Measurements from ENCODE around the gene ANKLE2. TPM values are rescaled to one million over a fixed set of nuclear protein-coding genes. Genes with fewer than 3 reads are reported as not detected.
"Not testable (repeated sequence)": the region's sequence is repeated elsewhere in the genome, so short reads cannot be mapped to it uniquely, and the experiment has no call there.

The ANKLE2 gene
- total RNA-seq: 10 to 100 TPM; 33.7 to 41.8 TPM

DNA sequence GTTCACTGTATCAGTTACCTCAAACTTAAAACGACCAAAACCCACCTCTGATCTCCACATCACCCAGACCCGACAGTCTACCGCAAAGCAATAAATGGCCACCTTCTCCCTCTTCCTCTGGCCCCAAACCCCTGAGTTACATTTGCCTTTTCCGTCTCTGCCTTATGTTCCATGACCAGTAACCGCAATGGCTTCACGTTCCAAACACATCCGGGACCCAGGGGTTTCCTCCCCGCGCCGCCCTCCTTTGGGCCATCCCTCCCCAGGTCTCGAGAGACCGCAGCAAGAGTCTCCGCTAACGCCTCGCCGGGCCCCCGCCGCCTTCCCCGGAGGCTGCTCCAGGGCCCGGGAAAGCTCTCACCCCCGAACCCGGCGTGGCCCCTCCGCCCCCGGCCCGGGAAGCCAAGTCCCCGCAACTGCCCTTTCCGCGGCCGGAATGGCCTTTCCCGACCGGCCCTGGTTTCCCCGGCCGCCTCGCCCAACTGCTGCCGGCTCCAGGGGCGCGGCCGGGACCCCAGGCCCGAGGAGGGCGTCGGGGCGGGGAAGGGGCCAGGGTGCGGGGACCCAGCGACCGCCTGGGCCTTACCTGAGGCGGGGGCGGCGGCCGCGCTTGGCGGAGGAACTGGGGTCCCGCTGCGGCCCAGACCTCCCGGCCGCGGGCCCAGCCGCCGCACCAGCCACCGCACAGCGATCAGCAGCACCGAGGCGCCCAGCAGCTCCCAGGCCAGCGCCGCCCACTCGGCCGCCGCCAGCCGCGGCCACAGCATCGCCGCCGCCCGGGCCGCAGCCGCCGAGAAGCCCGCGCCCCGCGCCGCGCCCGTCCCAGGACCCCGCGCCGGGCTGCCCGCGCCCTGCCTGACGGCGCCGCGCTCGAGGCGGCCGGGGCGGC is at the start of gene ANKLE2:
TSS of gene ANKLE2 (minus strand) at position 801 of the 889 bp plus-strand sequence. CDS start at position 767, 34 bp downstream.
- TF ChIP-seq, protein P1, sequence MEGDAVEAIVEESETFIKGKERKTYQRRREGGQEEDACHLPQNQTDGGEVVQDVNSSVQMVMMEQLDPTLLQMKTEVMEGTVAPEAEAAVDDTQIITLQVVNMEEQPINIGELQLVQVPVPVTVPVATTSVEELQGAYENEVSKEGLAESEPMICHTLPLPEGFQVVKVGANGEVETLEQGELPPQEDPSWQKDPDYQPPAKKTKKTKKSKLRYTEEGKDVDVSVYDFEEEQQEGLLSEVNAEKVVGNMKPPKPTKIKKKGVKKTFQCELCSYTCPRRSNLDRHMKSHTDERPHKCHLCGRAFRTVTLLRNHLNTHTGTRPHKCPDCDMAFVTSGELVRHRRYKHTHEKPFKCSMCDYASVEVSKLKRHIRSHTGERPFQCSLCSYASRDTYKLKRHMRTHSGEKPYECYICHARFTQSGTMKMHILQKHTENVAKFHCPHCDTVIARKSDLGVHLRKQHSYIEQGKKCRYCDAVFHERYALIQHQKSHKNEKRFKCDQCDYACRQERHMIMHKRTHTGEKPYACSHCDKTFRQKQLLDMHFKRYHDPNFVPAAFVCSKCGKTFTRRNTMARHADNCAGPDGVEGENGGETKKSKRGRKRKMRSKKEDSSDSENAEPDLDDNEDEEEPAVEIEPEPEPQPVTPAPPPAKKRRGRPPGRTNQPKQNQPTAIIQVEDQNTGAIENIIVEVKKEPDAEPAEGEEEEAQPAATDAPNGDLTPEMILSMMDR (IDR thresholded peaks at IDR 0.05): no peak
- Histone ChIP-seq H3K27ac (peak within 1 kb of the TSS; percentile 95), H3K9me3 (no peaks in the 10 kb centered on the region), H3K27me3 (no peaks in the 10 kb centered on the region), H3K36me3 (no peaks in the 10 kb centered on the region), H3K4me1 (no peaks in the 10 kb centered on the region), H3K4me3 (peak within 1 kb of the TSS; percentile 81), H3K9ac (ENCODE audit: low read depth in 2 of 2, low read length in 2 of 2) (peak within 1 kb of the TSS; percentile 85 to 92)
- peak; percentile 37 for DNase-seq
- intact Hi-C loops (cut with DNase I): loop anchor here (10.0 kb wide), 1 partner anchor 144 kb away; no protein-coding TSS in a partner anchor

DNA sequence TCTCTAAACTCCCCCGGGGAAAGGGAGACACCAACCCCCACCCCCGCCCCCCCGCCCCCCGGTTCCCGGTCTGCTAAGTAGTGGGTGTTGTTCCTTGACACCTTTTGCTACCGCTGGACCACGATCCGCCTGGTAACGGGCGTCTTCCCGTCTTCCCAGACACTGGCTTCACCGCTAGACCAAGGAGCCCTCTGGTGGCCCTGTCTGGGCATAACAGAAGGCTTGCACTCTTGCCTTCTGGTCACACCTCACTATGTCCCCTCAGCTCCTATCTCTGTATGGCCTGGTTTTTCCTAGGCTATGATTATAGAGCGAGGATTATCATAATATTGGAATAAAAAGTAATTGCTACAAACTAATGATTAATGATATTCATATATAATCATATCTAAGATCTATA is 47.8 kb upstream of the ANKLE2 start:
- H3K36me3 ChIP-seq: peaks cover 25% of the 10 kb centered on the region
- intact Hi-C loops (cut with DNase I); H3K27me3 ChIP-seq; H3K27ac ChIP-seq; H3K9ac ChIP-seq (ENCODE audit: low read depth in 2 of 2, low read length in 2 of 2); H3K9me3 ChIP-seq; DNase-seq; H3K4me1 ChIP-seq; H3K4me3 ChIP-seq: not testable (repeated sequence)

DNA sequence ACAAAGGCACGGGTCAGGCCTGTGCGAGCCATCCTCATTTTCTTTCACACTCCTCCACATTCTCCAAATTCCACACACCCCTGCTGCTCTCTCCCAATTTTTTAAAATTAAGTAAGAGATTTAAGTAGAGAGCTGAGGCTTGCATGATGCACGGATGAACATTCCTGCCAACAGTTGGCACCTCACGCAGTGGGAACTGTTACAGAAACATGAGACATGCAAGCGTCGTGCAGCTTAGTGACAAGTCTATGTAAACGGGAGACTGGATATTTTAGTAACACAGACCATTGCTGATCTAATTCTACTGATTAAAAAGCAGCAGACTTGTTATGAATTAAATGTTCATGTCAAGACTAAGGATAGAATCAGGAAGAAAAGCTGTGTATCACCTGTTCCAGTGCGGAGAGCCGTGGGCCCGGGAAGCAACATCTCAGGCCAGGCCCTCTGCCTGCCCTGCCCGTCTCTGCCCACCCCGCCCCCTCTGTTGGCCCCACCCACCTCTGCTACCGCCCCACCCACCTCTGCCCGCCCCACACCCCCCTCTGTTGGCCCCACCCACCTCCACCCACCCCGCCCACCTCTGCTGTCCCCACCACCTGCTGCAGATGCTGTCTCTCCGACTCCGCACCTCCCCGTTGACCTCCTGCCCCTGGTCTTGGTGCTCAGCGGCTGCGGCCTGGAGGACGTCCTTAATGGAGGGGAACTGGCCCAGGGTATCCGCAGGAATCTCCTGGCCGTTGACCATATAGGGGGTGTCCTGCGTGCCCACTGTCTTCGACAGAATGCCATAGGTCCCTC is 45.9 kb upstream of the ANKLE2 start:
- no peak for DNase-seq
- intact Hi-C loops (cut with DNase I): no loop called here
- no peak overlapping the region for H3K4me3 ChIP-seq

DNA sequence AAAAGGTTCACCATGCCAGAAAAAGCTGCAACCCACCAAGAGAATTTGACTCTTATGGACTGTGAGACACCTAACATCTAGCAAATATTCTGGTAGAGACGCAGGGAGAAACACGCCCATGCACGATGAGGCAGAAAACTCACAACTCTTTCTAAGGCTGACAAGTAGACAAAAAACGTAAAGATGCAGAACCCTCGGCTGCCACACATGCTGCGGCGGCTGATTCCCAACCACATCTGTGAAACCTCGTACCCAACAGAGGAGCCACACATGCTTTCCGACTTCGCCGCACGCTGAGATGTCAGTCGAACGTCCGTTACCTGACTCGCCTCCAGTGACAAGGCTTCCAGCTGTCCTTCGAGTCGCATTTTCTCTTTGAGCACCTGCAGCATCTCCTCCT is 45.2 kb upstream of the ANKLE2 start:
- H3K27ac ChIP-seq: no peak overlapping the region
- DNase-seq: no peak
- no peak overlapping the region for H3K9ac ChIP-seq (ENCODE audit: low read depth in 2 of 2, low read length in 2 of 2)
- no peaks in the 10 kb centered on the region for H3K27me3 ChIP-seq
- no peaks in the 10 kb centered on the region for H3K9me3 ChIP-seq
- H3K4me3 ChIP-seq: no peak overlapping the region
- TF ChIP-seq, protein P1 (IDR thresholded peaks at IDR 0.05): no peak
- intact Hi-C loops (cut with DNase I): no loop called here
- peaks cover 31% of the 10 kb centered on the region for H3K36me3 ChIP-seq
- H3K4me1 ChIP-seq: no peaks in the 10 kb centered on the region

More for the DNA sequence above, 45.9 kb upstream of the ANKLE2 start:
- no peaks in the 10 kb centered on the region for H3K4me1 ChIP-seq
- H3K9ac ChIP-seq (ENCODE audit: low read depth in 2 of 2, low read length in 2 of 2): no peak overlapping the region
- H3K27ac ChIP-seq: no peak overlapping the region
- H3K36me3 ChIP-seq: peaks cover 29% of the 10 kb centered on the region
- no peaks in the 10 kb centered on the region for H3K9me3 ChIP-seq
- TF ChIP-seq, protein P1 (IDR thresholded peaks at IDR 0.05): no peak
- H3K27me3 ChIP-seq: no peaks in the 10 kb centered on the region

DNA sequence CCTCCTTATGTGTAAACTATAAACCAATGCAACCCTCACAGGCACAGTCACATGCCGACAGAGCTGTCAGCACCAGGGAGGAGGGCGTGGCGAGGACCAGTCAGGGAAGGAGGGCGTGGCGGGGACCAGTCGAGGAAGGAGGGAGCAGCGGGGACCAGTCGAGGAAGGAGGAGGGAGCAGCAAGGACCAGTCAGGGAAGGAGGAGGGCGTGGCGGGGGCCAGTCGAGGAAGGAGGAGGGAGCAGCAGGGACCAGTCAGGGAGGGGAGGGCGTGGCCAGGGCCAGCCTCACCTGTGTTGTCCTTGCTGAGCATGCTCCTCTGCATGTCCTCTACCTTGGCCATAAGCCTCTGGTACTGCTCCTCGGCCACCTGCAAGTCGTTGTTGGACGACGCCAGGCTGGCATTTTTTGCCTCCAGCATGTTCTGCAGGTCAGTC is 42.8 kb upstream of the ANKLE2 start:
- no peak overlapping the region for H3K27ac ChIP-seq
- no peaks in the 10 kb centered on the region for H3K27me3 ChIP-seq
- TF ChIP-seq, protein P1 (IDR thresholded peaks at IDR 0.05): no peak
- no peak overlapping the region for H3K9ac ChIP-seq (ENCODE audit: low read depth in 2 of 2, low read length in 2 of 2)
- H3K4me1 ChIP-seq: no peaks in the 10 kb centered on the region
- DNase-seq: peak; percentile 85
- H3K9me3 ChIP-seq: no peaks in the 10 kb centered on the region
- H3K36me3 ChIP-seq: peaks cover 41% of the 10 kb centered on the region
- no peak overlapping the region for H3K4me3 ChIP-seq
- intact Hi-C loops (cut with DNase I): no loop called here

All from colonic mucosa (tissue), 4 donors.